NCI-H2029 (cell line): ENCODE measurements around the gene PYY.

ENCODE experiments used
- DNase-seq: peaks from one replicate; lab custom pipeline; 2025; lab: John Stamatoyannopoulos, UW

The PYY gene

DNA sequence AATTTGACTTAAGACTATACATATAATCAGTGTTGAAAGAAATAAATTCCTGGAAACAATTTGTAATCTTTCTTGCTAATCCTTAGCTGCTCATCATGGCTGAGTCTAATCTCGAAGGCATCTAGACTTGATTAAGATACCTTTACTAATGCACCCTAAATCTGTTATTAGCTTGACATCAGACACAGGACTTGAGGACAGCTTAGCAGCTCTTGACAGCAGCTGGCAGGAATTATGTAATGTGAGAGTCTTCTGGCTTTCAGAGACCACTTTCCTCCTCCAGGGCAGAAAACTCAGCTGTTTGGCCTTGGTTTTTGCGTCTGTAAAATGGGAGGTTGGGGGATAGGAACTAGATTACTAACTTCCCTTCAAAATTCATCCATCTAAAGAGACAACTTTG lies 39.3 kb downstream of the PYY start:
- no peak for DNase-seq

DNA sequence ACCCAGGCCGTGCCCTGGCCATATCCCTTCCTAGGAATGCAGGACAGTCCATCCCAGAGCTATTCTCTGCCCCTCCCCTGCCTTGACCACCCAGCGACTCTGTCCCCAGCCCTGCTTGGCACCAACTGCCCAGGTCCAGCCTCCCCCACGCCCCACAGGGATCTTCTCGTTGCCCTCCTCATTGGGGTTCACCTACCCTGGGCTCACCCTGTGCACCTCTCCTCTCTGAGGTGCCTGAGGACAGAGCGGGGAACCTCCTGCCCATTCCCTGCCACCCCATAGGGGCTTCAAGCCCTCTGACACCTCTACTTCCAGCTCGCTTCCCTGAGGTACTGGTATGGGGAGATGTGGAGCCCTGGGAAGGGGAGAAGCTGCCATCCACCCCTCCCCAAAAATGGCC lies 40.2 kb downstream of the PYY start:
- no peak for DNase-seq

DNA sequence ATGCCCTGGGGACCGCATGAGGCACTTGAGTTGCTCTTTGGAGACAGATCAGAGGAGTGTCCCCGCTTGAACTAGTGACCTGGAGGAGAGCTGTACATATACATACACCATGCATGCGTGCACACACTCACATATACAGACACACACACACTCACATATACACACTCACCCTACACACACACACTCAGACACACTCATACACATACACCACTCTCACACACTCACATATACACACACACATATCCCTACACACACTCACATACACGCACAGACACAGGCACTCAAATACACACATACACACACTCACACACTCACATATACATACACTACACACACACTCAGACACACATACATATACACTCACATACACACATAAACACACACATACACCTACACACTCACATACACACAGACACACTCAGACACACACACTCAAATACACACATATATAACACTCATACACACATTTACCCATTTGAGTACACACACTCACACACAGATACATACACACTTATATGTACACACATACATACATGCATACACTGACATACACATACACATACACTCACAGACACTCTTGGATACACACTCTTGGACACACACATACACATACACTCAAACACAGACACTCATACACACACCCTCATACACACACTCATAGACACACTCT lies 41.0 kb downstream of the PYY start:
- DNase-seq, result no peak

DNA sequence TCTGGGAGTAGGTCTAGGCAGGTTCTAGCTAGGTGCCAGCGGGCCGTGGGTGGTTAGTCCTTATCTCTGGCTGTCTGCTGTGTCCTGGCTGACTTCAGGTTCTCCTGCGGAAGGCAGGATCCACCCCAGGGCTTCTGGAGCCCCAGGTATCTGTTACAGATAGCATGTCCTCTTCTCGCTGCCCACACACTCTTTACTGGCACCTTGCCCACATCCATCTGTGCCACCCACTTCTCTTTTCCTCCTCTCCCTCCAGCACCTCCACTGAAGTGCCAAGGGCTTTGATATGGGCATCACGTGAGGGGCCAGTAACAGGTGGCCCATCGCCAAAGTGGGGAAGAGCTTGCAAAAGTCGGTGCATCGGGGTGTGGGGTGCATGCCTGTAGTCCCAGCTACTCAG lies 41.8 kb downstream of the PYY start:
- peak; percentile 59 for DNase-seq

DNA sequence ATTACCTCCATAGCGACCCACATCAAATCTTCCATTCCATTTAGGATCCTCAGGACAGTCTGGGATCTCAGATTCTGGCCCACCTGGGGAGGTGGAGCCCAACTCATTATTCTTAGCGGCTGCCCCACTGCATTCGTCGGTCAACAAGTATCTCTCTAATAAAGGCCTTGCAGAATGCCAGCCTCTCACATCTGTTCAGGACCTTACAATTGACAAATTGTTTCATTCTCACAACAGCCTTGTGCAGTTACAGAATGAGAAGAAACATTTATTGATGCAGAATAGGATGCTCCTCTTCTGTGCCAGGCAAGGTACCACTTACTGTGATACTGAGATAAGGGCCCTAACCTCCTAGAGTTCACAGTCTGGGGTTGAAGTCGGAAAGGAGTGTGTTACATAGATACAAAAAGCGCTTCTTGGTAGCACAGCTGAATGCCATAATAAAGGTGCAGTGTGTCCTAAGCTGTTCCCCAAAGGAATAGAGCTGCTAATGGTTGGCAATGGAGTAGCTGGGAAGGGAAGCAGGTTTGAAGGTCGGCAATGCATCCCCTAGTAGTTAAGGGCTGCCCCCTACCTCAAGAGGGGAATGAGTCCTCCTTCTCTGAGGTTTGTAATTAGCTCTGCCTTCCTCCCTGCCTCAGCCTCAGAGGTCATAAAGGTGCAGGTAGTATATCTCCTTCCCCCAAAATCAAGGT lies 44.1 kb downstream of the PYY start:
- no peak for DNase-seq

DNA sequence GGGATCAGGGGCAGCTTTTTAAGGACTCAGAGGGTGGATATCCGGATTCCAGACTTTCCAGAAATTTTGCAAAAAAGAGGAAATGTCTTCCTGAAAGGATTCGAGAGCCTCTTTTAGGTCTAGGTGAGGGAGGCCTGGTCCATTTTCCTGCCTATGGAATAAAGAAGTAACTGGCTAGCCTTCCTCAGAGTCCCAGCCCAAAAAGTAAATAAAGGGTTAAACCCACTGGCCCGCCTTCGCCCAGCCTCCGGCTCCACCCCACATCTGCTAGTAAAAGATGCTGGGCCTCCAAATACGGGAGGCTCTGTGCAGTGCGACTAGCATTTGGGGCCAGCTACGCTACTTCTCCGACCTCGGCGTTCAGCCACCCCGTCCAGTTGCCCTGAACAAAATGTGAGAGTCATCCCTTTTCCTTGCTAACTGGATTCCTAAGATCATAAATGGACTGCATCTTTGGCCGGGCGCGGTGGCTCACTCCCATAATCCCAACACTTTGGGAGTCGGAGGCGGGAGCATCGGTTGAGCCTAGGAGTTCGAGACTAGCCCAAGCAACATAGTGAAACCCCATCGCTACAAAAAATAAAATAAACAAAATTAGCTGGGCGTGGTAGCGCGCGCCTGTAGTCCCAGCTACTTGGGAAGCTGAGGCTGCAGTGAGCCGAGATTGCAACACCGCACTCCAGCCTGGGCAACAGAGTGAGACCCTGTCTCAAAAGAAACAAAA lies 45.6 kb downstream of the PYY start:
- DNase-seq, result no peak

DNA sequence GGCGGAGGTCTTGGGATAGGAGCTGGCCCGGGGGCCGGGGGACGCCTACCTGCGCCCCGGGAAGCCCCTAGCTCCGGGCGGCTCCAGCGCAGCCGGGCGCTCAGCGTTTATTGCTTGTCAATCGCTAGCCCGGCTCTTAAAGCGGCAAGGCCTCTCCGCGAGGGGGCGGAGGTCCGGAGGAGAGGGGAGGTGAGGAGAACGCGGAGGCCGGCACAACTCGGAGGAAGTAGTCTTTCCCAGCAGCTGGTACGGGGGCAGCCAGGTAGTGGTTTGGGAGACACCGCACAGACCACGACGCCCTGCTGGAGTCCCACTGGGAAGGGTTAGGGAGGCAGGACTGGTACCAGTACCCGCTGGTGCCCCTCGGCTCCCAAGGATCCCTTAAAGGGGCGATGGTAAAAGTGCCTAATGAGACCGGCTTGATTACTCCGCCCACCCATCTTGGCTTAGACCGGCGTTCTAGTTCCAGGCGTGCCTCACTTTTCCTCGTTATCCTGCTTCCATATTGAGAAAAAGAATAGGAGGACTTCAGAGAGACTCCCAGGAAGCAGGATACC lies 46.2 kb downstream of the PYY start, which contains the start of gene MPP2:
TSS of gene MPP2 (minus strand) at position 112 of the 557 bp plus-strand sequence. CDS start 3,076 bp downstream, outside the sequence.
- no peak for DNase-seq

DNA sequence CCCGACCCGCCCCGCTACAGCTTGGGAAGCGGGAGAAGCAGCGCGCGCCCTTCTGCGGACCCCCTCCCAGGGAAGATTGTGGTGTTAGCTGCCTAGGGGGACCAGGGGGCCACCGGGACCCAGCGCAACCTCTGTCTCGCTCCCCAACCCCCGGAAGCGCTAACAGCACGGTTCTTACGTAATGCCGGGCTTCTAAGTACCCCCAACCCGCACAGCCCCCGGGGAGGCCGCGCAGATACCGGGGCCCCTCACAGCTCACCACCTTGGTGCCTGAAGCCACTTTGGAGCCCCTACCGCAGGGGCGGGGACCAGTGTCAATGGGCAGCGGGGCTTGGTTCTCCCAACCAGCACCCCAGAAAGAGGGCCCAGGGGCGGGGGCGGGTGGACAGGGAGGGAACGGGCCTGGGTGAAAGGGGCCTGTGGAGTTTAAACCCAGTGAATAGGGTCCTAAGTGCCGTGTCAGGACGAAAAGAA lies 46.8 kb downstream of the PYY start:
- no peak for DNase-seq

DNA sequence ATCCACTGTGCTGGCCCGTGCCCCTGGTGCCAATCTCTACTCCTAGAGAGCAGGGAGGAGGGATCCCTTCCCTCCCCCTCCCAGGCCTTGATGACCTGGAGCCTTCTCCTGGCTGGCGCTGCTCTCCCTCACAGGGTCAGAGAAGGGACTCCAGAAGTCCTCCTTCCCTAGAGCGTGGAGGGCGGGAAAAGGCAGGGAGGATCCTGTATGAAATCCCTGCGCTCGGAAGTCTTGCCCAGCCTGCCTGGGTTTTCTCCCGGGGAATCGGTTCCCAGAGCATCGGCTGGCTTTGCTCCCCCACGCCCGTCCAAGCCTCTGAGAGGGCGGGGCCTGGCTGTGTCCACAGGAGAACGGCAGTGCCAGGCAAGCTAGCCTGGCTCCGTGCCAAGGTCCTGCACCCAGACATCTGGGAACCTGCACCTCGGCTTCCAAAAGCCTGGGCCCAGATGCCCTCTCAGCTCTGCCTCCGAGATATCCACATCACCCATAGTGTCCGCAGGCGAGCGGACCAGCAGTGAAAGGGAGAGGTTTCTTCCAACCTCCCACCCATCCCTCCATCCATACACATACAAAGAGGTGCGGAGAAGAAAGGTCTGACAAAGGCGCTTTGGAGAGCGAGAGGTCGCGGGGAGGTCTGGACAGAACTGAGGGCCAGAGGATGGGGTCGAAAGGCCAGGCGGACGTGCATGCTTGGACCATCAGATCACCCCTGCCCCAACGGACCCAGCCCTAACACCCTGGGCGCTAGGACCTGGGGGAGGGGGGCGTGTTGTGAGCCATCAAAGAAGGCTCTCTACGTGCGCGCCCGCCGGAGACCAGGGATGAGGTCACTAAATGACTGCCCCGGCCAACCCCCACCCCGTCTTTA lies 47.5 kb downstream of the PYY start:
- DNase-seq, result no peak

DNA sequence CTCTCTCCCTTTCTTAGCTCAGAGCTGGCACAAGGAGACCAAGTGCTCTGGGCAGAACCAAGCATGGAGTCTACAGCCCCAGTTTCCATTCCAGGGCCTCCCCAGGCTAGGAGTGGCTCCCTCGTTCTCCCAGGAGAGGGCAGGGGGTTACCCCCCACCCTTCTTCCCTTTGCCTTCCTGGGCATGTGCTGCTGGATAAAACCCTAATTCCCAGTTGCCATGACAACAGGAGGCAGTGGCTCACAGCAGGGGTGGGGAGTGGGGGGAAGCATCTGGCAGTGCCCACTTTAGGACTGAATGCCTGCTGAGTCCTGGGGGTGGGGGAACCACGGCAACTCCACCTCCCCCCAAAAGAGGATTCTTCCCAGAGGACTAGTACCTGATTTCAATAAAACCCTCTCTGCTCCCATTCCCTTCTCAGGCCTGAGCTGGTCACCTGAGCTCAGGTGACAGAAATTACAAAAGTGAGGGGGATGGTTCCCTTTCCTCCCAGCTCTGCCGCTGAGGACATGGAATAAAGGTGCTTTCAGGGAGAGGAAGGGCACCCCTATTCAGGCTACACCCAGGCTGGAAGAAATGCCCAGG lies 48.2 kb downstream of the PYY start:
- no peak for DNase-seq
